Measurements from ENCODE around the gene PWWP2A.

- TF ChIP-seq CTCF (IDR thresholded peaks at IDR 0.05 in 2 of 3, conservative IDR thresholded peaks at IDR 0.05 in 1 of 3; ENCODE audit: borderline replicate concordance in 1 of 3, insufficient read depth in 1 of 3, low read depth in 2 of 3, low read length in 2 of 3) = no peak
- TF ChIP-seq RAD21 (IDR thresholded peaks at IDR 0.05; ENCODE audit: low read depth) = no peak
- TF ChIP-seq JUND (IDR thresholded peaks at IDR 0.05) = no peak
- no peak for TF ChIP-seq EZH2 (IDR thresholded peaks at IDR 0.05)
- no peak for TF ChIP-seq ZNF274 (IDR thresholded peaks at IDR 0.05; ENCODE audit: low read depth, low read length)
- no peak for TF ChIP-seq REST (IDR thresholded peaks at IDR 0.05; ENCODE audit: low read depth)
- TF ChIP-seq YY1 (IDR thresholded peaks at IDR 0.05; ENCODE audit: extremely low read depth, insufficient replicate concordance, low read depth, low read length) = no peak
- no peak for TF ChIP-seq POLR2A (IDR thresholded peaks at IDR 0.05; ENCODE audit: borderline replicate concordance, extremely low read depth, insufficient read depth, insufficient read length)
- no peak for TF ChIP-seq EZH2phosphoT487 (IDR thresholded peaks at IDR 0.05; ENCODE audit: borderline replicate concordance)
- TF ChIP-seq TCF7L2 (IDR thresholded peaks at IDR 0.05; ENCODE audit: borderline replicate concordance, extremely low read depth, insufficient read depth, insufficient read length) = no peak
- TF ChIP-seq POLR2AphosphoS5 (IDR thresholded peaks at IDR 0.05; ENCODE audit: low read depth, low read length) = no peak
- no peak for TF ChIP-seq CBX3 (IDR thresholded peaks at IDR 0.05; ENCODE audit: low read depth)
These were observed 29.2 kb downstream of the PWWP2A start for GRCh38 chr5:160090059-160090458.

All from HCT116 (cell line).